ENCODE results near the gene CLEC4C.
"Not testable (repeated sequence)": the region's sequence is repeated elsewhere in the genome, so short reads cannot be mapped to it uniquely, and the experiment has no call there.

The CLEC4C gene

GRCh38 chr12:7769999-7770398 lies 22.8 kb upstream of the CLEC4C start:
- no peak for TF ChIP-seq CTCF (conservative IDR thresholded peaks at IDR 0.05; ENCODE audit: low read depth, low read length)
- no peak overlapping the region for H3K9ac ChIP-seq
- no peaks in the 10 kb centered on the region for H4K20me1 ChIP-seq (ENCODE audit: insufficient read depth)
- no peak overlapping the region for H2AFZ ChIP-seq (ENCODE audit: low read depth)
- no peaks in the 10 kb centered on the region for H3K79me2 ChIP-seq (ENCODE audit: insufficient read depth, low read depth)
- H3K4me3 ChIP-seq (IDR thresholded peaks at IDR 0.05; ENCODE audit: insufficient read depth, low read depth, low read length): no peak overlapping the region
- no peaks in the 10 kb centered on the region for H3K27me3 ChIP-seq (ENCODE audit: insufficient read depth, low read depth)
- no peaks in the 10 kb centered on the region for H3K36me3 ChIP-seq (ENCODE audit: insufficient read depth)
- H3K4me2 ChIP-seq: no peak overlapping the region
- H3K27ac ChIP-seq: no peak overlapping the region
- H3K4me1 ChIP-seq (ENCODE audit: low read depth, poor library complexity, severe bottlenecking): no peaks in the 10 kb centered on the region

- Histone ChIP-seq H3K4me2 (no peak overlapping the region), H3K36me3 (ENCODE audit: insufficient read depth) (no peaks in the 10 kb centered on the region), H3K27ac (no peak overlapping the region), H3K27me3 (ENCODE audit: insufficient read depth, low read depth) (no peaks in the 10 kb centered on the region), H4K20me1 (ENCODE audit: insufficient read depth) (no peaks in the 10 kb centered on the region), H3K4me3 (IDR thresholded peaks at IDR 0.05; ENCODE audit: insufficient read depth, low read depth, low read length) (no peak overlapping the region), H3K79me2 (ENCODE audit: insufficient read depth, low read depth) (no peaks in the 10 kb centered on the region), H2AFZ (ENCODE audit: low read depth) (no peak overlapping the region), H3K4me1 (ENCODE audit: low read depth, poor library complexity, severe bottlenecking) (no peaks in the 10 kb centered on the region), H3K9ac (no peak overlapping the region)
- TF ChIP-seq CTCF (conservative IDR thresholded peaks at IDR 0.05; ENCODE audit: low read depth, low read length): no peak
These were observed 11.6 kb upstream of the CLEC4C start for GRCh38 chr12:7758766-7759140.

GRCh38 chr12:7756993-7757392 lies 9.8 kb upstream of the CLEC4C start:
- H3K79me2 ChIP-seq (ENCODE audit: insufficient read depth, low read depth): no peaks in the 10 kb centered on the region
- no peaks in the 10 kb centered on the region for H4K20me1 ChIP-seq (ENCODE audit: insufficient read depth)
- no peak for TF ChIP-seq CTCF (conservative IDR thresholded peaks at IDR 0.05; ENCODE audit: low read depth, low read length)
- no peak overlapping the region for H3K9ac ChIP-seq
- H3K36me3 ChIP-seq (ENCODE audit: insufficient read depth): no peaks in the 10 kb centered on the region
- no peak overlapping the region for H2AFZ ChIP-seq (ENCODE audit: low read depth)
- no peak overlapping the region for H3K27ac ChIP-seq
- H3K4me3 ChIP-seq (IDR thresholded peaks at IDR 0.05; ENCODE audit: insufficient read depth, low read depth, low read length): no peak overlapping the region
- H3K4me1 ChIP-seq (ENCODE audit: low read depth, poor library complexity, severe bottlenecking): no peaks in the 10 kb centered on the region
- no peaks in the 10 kb centered on the region for H3K27me3 ChIP-seq (ENCODE audit: insufficient read depth, low read depth)
- H3K4me2 ChIP-seq: no peak overlapping the region

- not testable (repeated sequence) for H2AFZ ChIP-seq (ENCODE audit: low read depth); H3K36me3 ChIP-seq (ENCODE audit: insufficient read depth); H3K27me3 ChIP-seq (ENCODE audit: insufficient read depth, low read depth); H3K4me3 ChIP-seq (IDR thresholded peaks at IDR 0.05; ENCODE audit: insufficient read depth, low read depth, low read length); H3K4me1 ChIP-seq (ENCODE audit: low read depth, poor library complexity, severe bottlenecking); H3K9ac ChIP-seq; H3K4me2 ChIP-seq; H3K27ac ChIP-seq; H3K79me2 ChIP-seq (ENCODE audit: insufficient read depth, low read depth); H4K20me1 ChIP-seq (ENCODE audit: insufficient read depth)
These were observed 8.5 kb upstream of the CLEC4C start for GRCh38 chr12:7755668-7756067.

- H3K27ac ChIP-seq; H2AFZ ChIP-seq (ENCODE audit: low read depth); H3K4me1 ChIP-seq (ENCODE audit: low read depth, poor library complexity, severe bottlenecking); H3K79me2 ChIP-seq (ENCODE audit: insufficient read depth, low read depth); H3K27me3 ChIP-seq (ENCODE audit: insufficient read depth, low read depth); H4K20me1 ChIP-seq (ENCODE audit: insufficient read depth); H3K36me3 ChIP-seq (ENCODE audit: insufficient read depth); H3K4me2 ChIP-seq; H3K4me3 ChIP-seq (IDR thresholded peaks at IDR 0.05; ENCODE audit: insufficient read depth, low read depth, low read length); H3K9ac ChIP-seq: not testable (repeated sequence)
These were observed 5.1 kb upstream of the CLEC4C start for GRCh38 chr12:7751941-7752922.

All from KMS-11 (cell line).